ENCODE measurements around the gene NHERF1.

DNA sequence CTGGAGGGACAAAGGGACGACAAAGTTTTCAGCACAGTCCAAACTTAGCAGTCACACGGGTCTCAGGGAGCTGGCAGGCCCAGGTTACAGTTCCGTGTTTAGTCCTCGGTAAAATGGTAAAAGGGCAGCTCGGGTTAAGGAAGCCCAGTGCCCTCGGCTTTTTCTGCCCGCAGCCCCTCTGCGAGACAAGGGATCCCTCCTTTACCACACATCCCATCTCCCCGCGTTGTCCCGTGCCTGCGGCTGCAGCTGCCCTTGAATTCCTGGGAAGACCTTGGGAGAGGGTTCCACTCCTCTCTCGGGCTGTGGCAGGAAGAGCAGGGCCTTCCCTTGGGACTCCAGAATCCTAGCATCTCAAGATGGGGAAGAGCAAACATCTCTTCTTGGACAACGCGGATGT is 18.6 kb upstream of the NHERF1 start:
- TF ChIP-seq CTCF (conservative IDR thresholded peaks at IDR 0.05; ENCODE audit: low read depth, low read length) (no peak), RAD21 (IDR thresholded peaks at IDR 0.05; ENCODE audit: low read length) (no peak), POLR2A (IDR thresholded peaks at IDR 0.05; ENCODE audit: low read depth, low read length) (no peak), BHLHE40 (IDR thresholded peaks at IDR 0.05; ENCODE audit: low read depth, low read length) (no peak), RCOR1 (IDR thresholded peaks at IDR 0.05; ENCODE audit: insufficient replicate concordance, low read length) (no peak), RFX5 (IDR thresholded peaks at IDR 0.05; ENCODE audit: low read depth, low read length) (no peak), NFE2L2 (IDR thresholded peaks at IDR 0.05; ENCODE audit: low read depth, low read length) (no peak), MAZ (IDR thresholded peaks at IDR 0.05; ENCODE audit: borderline replicate concordance, low read depth, low read length) (no peak), SMC3 (IDR thresholded peaks at IDR 0.05; ENCODE audit: low read depth, low read length) (no peak), USF2 (IDR thresholded peaks at IDR 0.05; ENCODE audit: low read depth, low read length) (no peak)
- TF ChIP-seq, protein P1, sequence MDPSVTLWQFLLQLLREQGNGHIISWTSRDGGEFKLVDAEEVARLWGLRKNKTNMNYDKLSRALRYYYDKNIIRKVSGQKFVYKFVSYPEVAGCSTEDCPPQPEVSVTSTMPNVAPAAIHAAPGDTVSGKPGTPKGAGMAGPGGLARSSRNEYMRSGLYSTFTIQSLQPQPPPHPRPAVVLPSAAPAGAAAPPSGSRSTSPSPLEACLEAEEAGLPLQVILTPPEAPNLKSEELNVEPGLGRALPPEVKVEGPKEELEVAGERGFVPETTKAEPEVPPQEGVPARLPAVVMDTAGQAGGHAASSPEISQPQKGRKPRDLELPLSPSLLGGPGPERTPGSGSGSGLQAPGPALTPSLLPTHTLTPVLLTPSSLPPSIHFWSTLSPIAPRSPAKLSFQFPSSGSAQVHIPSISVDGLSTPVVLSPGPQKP (IDR thresholded peaks at IDR 0.05; ENCODE audit: borderline replicate concordance, low read depth, low read length): no peak
